ENCODE measurements around the gene FNIP1. TPM values are rescaled to one million over a fixed set of nuclear protein-coding genes. Genes with fewer than 3 reads are reported as not detected.

FNIP1 gene
- total and polyA plus RNA-seq, 12 donors: 2.8 to 41.7 (median 32.7) TPM

- Histone ChIP-seq H3K27ac (peak overlapping the region in 3 of 10 donors; percentile 11 to 28 (median 18)), H3K36me3 (no peaks in the 10 kb centered on the region), H3K4me1 (peaks cover 0 to 62% (median 42%) of the 10 kb centered on the region in 9 donors), H3K4me3 (no peak overlapping the region), H3K27me3 (no peaks in the 10 kb centered on the region), H3K9me3 (peaks cover 0 to 4% (median 0%) of the 10 kb centered on the region in 11 donors)
- no peak for TF ChIP-seq CTCF (IDR thresholded peaks at IDR 0.05)
- intact Hi-C loops (cut with DNase I): no loop called here
- WGBS, 2 donors: 62 to 67% methylated on average over 1 of the region's 1 CpG
- DNase-seq: no peak
- ATAC-seq: no peak
These were observed 42.5 kb downstream of the FNIP1 start for GRCh38 chr5:131754363-131754762.

DNA sequence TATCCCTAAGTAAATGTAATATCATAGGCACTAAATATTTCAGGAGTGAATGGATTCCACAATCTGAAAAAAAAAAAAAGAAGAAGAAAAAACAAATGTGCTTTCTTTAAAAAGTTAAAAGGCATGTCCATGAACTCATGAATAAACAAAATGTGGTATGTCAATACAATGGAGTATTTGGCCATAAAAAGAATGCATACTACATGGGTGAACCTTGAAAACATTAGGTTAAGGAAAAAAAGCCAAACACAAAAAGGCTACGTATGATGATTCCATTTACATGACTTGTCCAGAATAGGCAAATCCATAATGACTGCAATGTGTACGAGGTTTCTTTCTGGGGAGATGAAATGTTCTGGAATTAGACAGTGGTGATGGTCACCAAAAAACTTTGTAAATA, 45.3 kb downstream of the FNIP1 start:
- Histone ChIP-seq H3K9me3 (peaks cover 0 to 4% (median 0%) of the 10 kb centered on the region in 11 donors), H3K27ac (no peak overlapping the region), H3K4me3 (no peak overlapping the region), H3K4me1 (peaks cover 0 to 46% (median 23%) of the 10 kb centered on the region in 9 donors), H3K27me3 (no peaks in the 10 kb centered on the region), H3K36me3 (no peaks in the 10 kb centered on the region)
- 90 to 96% methylated on average over 2 of the region's 2 CpGs for WGBS, 2 donors
- ATAC-seq (no peak), DNase-seq (no peak)
- intact Hi-C loops (cut with DNase I): no loop called here
- TF ChIP-seq CTCF (IDR thresholded peaks at IDR 0.05): no peak

- ATAC-seq: no peak
- intact Hi-C loops (cut with DNase I): no loop called here
These were observed 46.9 kb downstream of the FNIP1 start for GRCh38 chr5:131749723-131750470.

DNA sequence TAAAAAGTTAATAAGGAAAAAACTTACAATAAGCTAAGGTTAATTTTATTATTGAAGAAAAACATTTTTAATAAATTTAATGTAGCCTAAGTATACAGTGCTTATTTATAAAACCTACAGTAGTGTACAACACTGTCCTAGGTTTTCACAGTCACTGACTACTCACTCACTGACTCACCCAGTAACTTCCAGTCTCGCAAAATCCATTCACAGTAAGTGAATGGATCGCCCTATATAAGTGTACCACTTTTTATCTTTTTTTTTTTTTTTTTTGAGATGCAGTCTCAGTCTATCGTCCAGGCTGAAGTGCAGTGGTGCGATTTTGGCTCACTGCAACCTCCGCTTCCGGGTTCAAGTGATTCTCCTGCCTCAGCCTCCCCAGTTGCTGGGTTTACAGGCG, 47.7 kb downstream of the FNIP1 start:
- intact Hi-C loops (cut with DNase I): no loop called here
- TF ChIP-seq CTCF (IDR thresholded peaks at IDR 0.05): no peak
- Histone ChIP-seq H3K4me1 (peaks cover 0 to 40% (median 11%) of the 10 kb centered on the region in 9 donors), H3K27me3 (no peaks in the 10 kb centered on the region), H3K9me3 (peaks cover 0 to 4% (median 0%) of the 10 kb centered on the region in 11 donors), H3K27ac (no peak overlapping the region), H3K36me3 (peaks cover 0 to 4% (median 0%) of the 10 kb centered on the region in 9 donors), H3K4me3 (no peak overlapping the region)
- ATAC-seq: no peak
- DNase-seq: no peak
- WGBS, 2 donors: 91 to 96% methylated on average over 7 of the region's 7 CpGs

More at GRCh38 chr5:131749723-131750470, 46.9 kb downstream of the FNIP1 start:
- TF ChIP-seq CTCF (IDR thresholded peaks at IDR 0.05): no peak
- Histone ChIP-seq H3K27me3 (no peaks in the 10 kb centered on the region), H3K4me3 (no peak overlapping the region), H3K27ac (no peak overlapping the region), H3K9me3 (peaks cover 0 to 4% (median 0%) of the 10 kb centered on the region in 11 donors), H3K36me3 (no peaks in the 10 kb centered on the region), H3K4me1 (peaks cover 0 to 44% (median 15%) of the 10 kb centered on the region in 9 donors)
- DNase-seq: no peak
- WGBS, 2 donors: 98% methylated on average over 7 of the region's 7 CpGs
